Renal cortex interstitium (tissue), 11 donors: Measurements from ENCODE around the gene XPC. TPM values are rescaled to one million over a fixed set of nuclear protein-coding genes. Genes with fewer than 3 reads are reported as not detected.

ENCODE experiments used
- DNase-seq, 11 donors: peaks; one replicate each; pipeline ENCODE4 v3.0.0-alpha.2; 2013; ENCODE audit warnings: low read depth in 9 of 11, low spot score in 4 of 11; ENCODE audit errors: extremely low read depth in 1 of 11
- polyA plus RNA-seq, 3 donors: library from polyadenylated mRNA; unstranded; fragments of 120-200 nt; gene quantifications; one replicate each; pipeline ENCODE4 v1.2.1, GENCODE V29; 2013; ENCODE audit not compliant: insufficient read length in 3 of 3

Gene XPC
- polyA plus RNA-seq, 3 donors = 42.7 to 60.4 (median 52.6) TPM

GRCh38 chr3:14141602-14142341 lies 36.6 kb downstream of the XPC start:
- DNase-seq = no peak

GRCh38 chr3:14141144-14141543 lies 37.3 kb downstream of the XPC start:
- DNase-seq = no peak

GRCh38 chr3:14140668-14141067 lies 37.7 kb downstream of the XPC start:
- DNase-seq = no peak

GRCh38 chr3:14139771-14140170 lies 38.6 kb downstream of the XPC start:
- DNase-seq = no peak

- DNase-seq = no peak
Measured at GRCh38 chr3:14138878-14139655, 39.3 kb downstream of the XPC start.

GRCh38 chr3:14138109-14138877 lies 40.1 kb downstream of the XPC start:
- DNase-seq = no peak

- no peak for DNase-seq
Measured at GRCh38 chr3:14137445-14137844, 41.0 kb downstream of the XPC start.

- no peak for DNase-seq
Measured at GRCh38 chr3:14137004-14137403, 41.4 kb downstream of the XPC start.

- DNase-seq = no peak
Measured at GRCh38 chr3:14135581-14135980, 42.8 kb downstream of the XPC start.

GRCh38 chr3:14134291-14134690 lies 44.1 kb downstream of the XPC start:
- DNase-seq = no peak

GRCh38 chr3:14133876-14134275 lies 44.5 kb downstream of the XPC start:
- DNase-seq = no peak

GRCh38 chr3:14133188-14133800 lies 45.1 kb downstream of the XPC start:
- no peak for DNase-seq

GRCh38 chr3:14132689-14133088 lies 45.7 kb downstream of the XPC start:
- no peak for DNase-seq

- DNase-seq = no peak
Measured at GRCh38 chr3:14132120-14132519, 46.3 kb downstream of the XPC start.

GRCh38 chr3:14131134-14131533 lies 47.3 kb downstream of the XPC start:
- DNase-seq = no peak

- no peak for DNase-seq
Measured at GRCh38 chr3:14130707-14131106, 47.7 kb downstream of the XPC start.

GRCh38 chr3:14130230-14130629 lies 48.2 kb downstream of the XPC start:
- DNase-seq = no peak

GRCh38 chr3:14129296-14129695 lies 49.1 kb downstream of the XPC start:
- no peak for DNase-seq

- DNase-seq = no peak
Measured at GRCh38 chr3:14128724-14129123, 49.7 kb downstream of the XPC start.
